HG02840 (cell line): ENCODE data around the gene GTSE1.
A peak's percentile ranks its signal among the peaks of the same experiment; 100 is the strongest.
"Not testable (repeated sequence)": the region's sequence is repeated elsewhere in the genome, so short reads cannot be mapped to it uniquely, and the experiment has no call there.

Experiments
- ATAC-seq: cut with Tn5 transposase; IDR thresholded peaks from one replicate; pipeline ENCODE4 v1.9.1; 2021; ENCODE audit warnings: mild to moderate bottlenecking, moderate library complexity, moderate number of reproducible peaks; ENCODE audit not compliant: unreplicated experiment, low FRiP score

Gene GTSE1

GRCh38 chr22:46296257-46297150 lies at the start of gene GTSE1:
TSS of gene GTSE1 (plus strand) at chr22:46296870. CDS start at chr22:46297401, 531 bp downstream.
- ATAC-seq = peak; percentile 92

- ATAC-seq = no peak
Measured at GRCh38 chr22:46247443-46247975, 49.2 kb upstream of the GTSE1 start.

GRCh38 chr22:46250035-46250782 lies 46.5 kb upstream of the GTSE1 start, which contains the start of gene CDPF1:
TSS of gene CDPF1 (minus strand) at chr22:46250293. CDS start at chr22:46248284, 2,009 bp downstream.
- ATAC-seq = peak; percentile 77

- no peak for ATAC-seq
Measured at GRCh38 chr22:46250783-46251125, 45.9 kb upstream of the GTSE1 start.

- no peak for ATAC-seq
Measured at GRCh38 chr22:46251266-46251665, 45.4 kb upstream of the GTSE1 start.

- no peak for ATAC-seq
Measured at GRCh38 chr22:46251816-46252380, 44.8 kb upstream of the GTSE1 start.

- ATAC-seq = no peak
Measured at GRCh38 chr22:46256358-46256958, 40.2 kb upstream of the GTSE1 start.

- no peak for ATAC-seq
Measured at GRCh38 chr22:46259374-46259773, 37.3 kb upstream of the GTSE1 start.

GRCh38 chr22:46260038-46260437 lies 36.6 kb upstream of the GTSE1 start:
- ATAC-seq = no peak

GRCh38 chr22:46262449-46263215 lies 34.0 kb upstream of the GTSE1 start:
- no peak for ATAC-seq

- ATAC-seq = no peak
Measured at GRCh38 chr22:46263216-46263590, 33.5 kb upstream of the GTSE1 start, which contains the start of gene PKDREJ. TSS of gene PKDREJ (minus strand) at chr22:46263343. CDS start at chr22:46263322, 21 bp downstream.

GRCh38 chr22:46264520-46264919 lies 32.1 kb upstream of the GTSE1 start:
- not testable (repeated sequence) for ATAC-seq

GRCh38 chr22:46265627-46266026 lies 31.0 kb upstream of the GTSE1 start:
- ATAC-seq = not testable (repeated sequence)

GRCh38 chr22:46267431-46268279 lies 29.0 kb upstream of the GTSE1 start, which contains the start of gene TTC38:
TSS of gene TTC38 (plus strand) at chr22:46268008. CDS start at chr22:46268040, 32 bp downstream.
- no peak for ATAC-seq

- ATAC-seq = no peak
Measured at GRCh38 chr22:46269564-46269963, 27.1 kb upstream of the GTSE1 start.

- no peak for ATAC-seq
Measured at GRCh38 chr22:46272196-46272595, 24.5 kb upstream of the GTSE1 start.

GRCh38 chr22:46272762-46273431 lies 23.8 kb upstream of the GTSE1 start:
- ATAC-seq = no peak
